CD4-positive, alpha-beta memory T cell (primary cell): Measurements from ENCODE around the gene LMNA. TPM values are rescaled to one million over a fixed set of nuclear protein-coding genes. Genes with fewer than 3 reads are reported as not detected.

ENCODE experiments used
- CTCF ChIA-PET: fragments of 350-600 bp; sonication (Branson Sonifier 250); formaldehyde crosslinking; loops from one replicate; lab custom pipeline; 2021; ENCODE audit warnings: inconsistent platforms; ENCODE audit not compliant: partially characterized antibody; lab: Charles Lee
- POLR2A ChIA-PET: fragments of 350-600 bp; sonication (Branson Sonifier 250); formaldehyde crosslinking; loops from one replicate; lab custom pipeline; 2021; ENCODE audit not compliant: partially characterized antibody; lab: Charles Lee
- DNase-seq, 5 donors: peaks; one replicate each; pipeline versions ENCODE4 v3.0.0 to v3.0.0-alpha.2; 2020 to 2022; ENCODE audit warnings: mixed read lengths in 1 of 5
- H3K27ac ChIP-seq: one replicate; pipeline ENCODE4 v1.7.0; 2013; ENCODE audit warnings: low read depth, low read length
- H3K27me3 ChIP-seq: 2 replicates; pipeline ENCODE4 v1.7.0; 2013; ENCODE audit warnings: mild to moderate bottlenecking, low read length, moderate library complexity; ENCODE audit not compliant: insufficient read depth
- H3K36me3 ChIP-seq: 2 replicates; pipeline ENCODE4 v1.7.0; 2013; ENCODE audit warnings: mild to moderate bottlenecking, low read length, moderate library complexity; ENCODE audit not compliant: insufficient read depth
- H3K4me1 ChIP-seq: 2 replicates; pipeline ENCODE4 v1.7.0; 2013; ENCODE audit warnings: mild to moderate bottlenecking, low read length, moderate library complexity; ENCODE audit not compliant: insufficient read depth
- H3K4me3 ChIP-seq, 2 donors: one replicate each; pipeline ENCODE4 v1.7.0; 2013; ENCODE audit warnings: low read length in 2 of 2, mild to moderate bottlenecking in 1 of 2
- H3K9me3 ChIP-seq, 2 donors: one replicate each; pipeline ENCODE4 v1.7.0; 2013; ENCODE audit warnings: low read length in 2 of 2, control low read depth in 1 of 2; ENCODE audit not compliant: control insufficient read depth in 1 of 2
- H3K27ac Mint-ChIP-seq, 7 donors: one replicate each; pipeline ENCODE4 v1.8.0; 2020 to 2021; ENCODE audit warnings: mixed read lengths in 7 of 7, mild to moderate bottlenecking in 6 of 7, inconsistent platforms in 3 of 7, moderate library complexity in 3 of 7
- H3K27me3 Mint-ChIP-seq, 2 donors: one replicate each; pipeline ENCODE4 v1.8.0; 2020 to 2021; ENCODE audit warnings: mixed read lengths in 2 of 2
- H3K36me3 Mint-ChIP-seq, 2 donors: one replicate each; pipeline ENCODE4 v1.8.0; 2020 to 2021; ENCODE audit warnings: mixed read lengths in 2 of 2, inconsistent platforms in 1 of 2, mild to moderate bottlenecking in 1 of 2
- H3K4me1 Mint-ChIP-seq, 4 donors: one replicate each; pipeline ENCODE4 v1.8.0; 2020 to 2021; ENCODE audit warnings: mixed read lengths in 4 of 4, mild to moderate bottlenecking in 1 of 4
- H3K4me3 Mint-ChIP-seq, 8 donors: one replicate each; pipeline ENCODE4 v1.8.0; 2020 to 2021; ENCODE audit warnings: mixed read lengths in 8 of 8, mild to moderate bottlenecking in 7 of 8, moderate library complexity in 6 of 8, inconsistent platforms in 3 of 8
- H3K9me3 Mint-ChIP-seq, 8 donors: one replicate each; pipeline ENCODE4 v1.8.0; 2020 to 2021; ENCODE audit warnings: mixed read lengths in 8 of 8, mild to moderate bottlenecking in 5 of 8, inconsistent platforms in 3 of 8, moderate library complexity in 1 of 8
- intact Hi-C: fragments of 100-400 bp; cut with micrococcal nuclease; formaldehyde crosslinking; loops from one replicate; pipeline ENCODE4 v1.15.1; 2023
- polyA plus RNA-seq, 2 donors: library from polyadenylated mRNA; unstranded; fragments of 300-500 nt; fragmentation: Illumina TruSeq; gene quantifications; one replicate each; pipeline ENCODE4 v1.2.3, GENCODE V29; 2021
- total RNA-seq, 2 experiments: library from RNA; stranded (reverse); gene quantifications; one replicate each; pipeline ENCODE4 v1.2.3, GENCODE V29; 2021

The LMNA gene
- total and polyA plus RNA-seq, 4 experiments from 2014 or later = 19.1 to 47.1 (median 31.7) TPM

GRCh38 chr1:156149374-156150332 lies 35.1 kb downstream of the LMNA start:
- Histone ChIP-seq H3K27ac (no peak overlapping the region), H3K4me3 (no peak overlapping the region), H3K27me3 (no peaks in the 10 kb centered on the region), H3K4me1 (peaks cover 11% of the 10 kb centered on the region), H3K9me3 (no peaks in the 10 kb centered on the region), H3K36me3 (no peaks in the 10 kb centered on the region)
- peak in 1 of 5 donors; percentile 62 for DNase-seq
- ChIA-PET CTCF (interaction anchor here (0.8 to 1.7 kb wide), 6 partner anchors 47 to 170 kb away, joined by 3 to 11 read pairs (median 5); no protein-coding TSS in a partner anchor), POLR2A (interaction anchor here (2.5 kb wide), 1 partner anchor 63 kb away, joined by 8 read pairs; the partner anchor contains the start of gene PMF1)
- H3K9me3 Mint-ChIP-seq = peaks cover 0 to 6% (median 0%) of the 10 kb centered on the region in 8 donors
- peak overlapping the region in 2 of 7 donors; percentile 41 to 81 for H3K27ac Mint-ChIP-seq
- H3K4me1 Mint-ChIP-seq = peaks cover 10 to 25% (median 14%) of the 10 kb centered on the region in 4 donors
- peaks cover 0 to 3% of the 10 kb centered on the region in 2 donors for H3K27me3 Mint-ChIP-seq
- H3K36me3 Mint-ChIP-seq = no peaks in the 10 kb centered on the region
- intact Hi-C loops = loop anchor here (5.0 kb wide), 1 partner anchor 298 kb away; no protein-coding TSS in a partner anchor
- H3K4me3 Mint-ChIP-seq = no peak overlapping the region

- ChIA-PET CTCF (interaction anchor here (0.8 to 1.7 kb wide), 4 partner anchors 60 to 169 kb away, joined by 3 to 11 read pairs (median 5); no protein-coding TSS in a partner anchor), POLR2A (interaction anchor here (2.5 kb wide), 1 partner anchor 62 kb away, joined by 8 read pairs; the partner anchor contains the start of gene PMF1)
- Histone ChIP-seq H3K9me3 (no peaks in the 10 kb centered on the region), H3K4me1 (peaks cover 11% of the 10 kb centered on the region), H3K4me3 (no peak overlapping the region), H3K36me3 (no peaks in the 10 kb centered on the region), H3K27ac (no peak overlapping the region), H3K27me3 (no peaks in the 10 kb centered on the region)
- Mint-ChIP-seq H3K4me3 (no peak overlapping the region), H3K27me3 (peaks cover 0 to 3% of the 10 kb centered on the region in 2 donors), H3K9me3 (peaks cover 0 to 6% (median 0%) of the 10 kb centered on the region in 8 donors), H3K27ac (peak overlapping the region in 2 of 7 donors; percentile 41 to 81), H3K36me3 (no peaks in the 10 kb centered on the region), H3K4me1 (peaks cover 10 to 28% (median 14%) of the 10 kb centered on the region in 4 donors)
- intact Hi-C loops = no loop called here
- DNase-seq = peak in 1 of 5 donors; percentile 44
Observed at GRCh38 chr1:156150333-156151011, 36.0 kb downstream of the LMNA start.

DNA sequence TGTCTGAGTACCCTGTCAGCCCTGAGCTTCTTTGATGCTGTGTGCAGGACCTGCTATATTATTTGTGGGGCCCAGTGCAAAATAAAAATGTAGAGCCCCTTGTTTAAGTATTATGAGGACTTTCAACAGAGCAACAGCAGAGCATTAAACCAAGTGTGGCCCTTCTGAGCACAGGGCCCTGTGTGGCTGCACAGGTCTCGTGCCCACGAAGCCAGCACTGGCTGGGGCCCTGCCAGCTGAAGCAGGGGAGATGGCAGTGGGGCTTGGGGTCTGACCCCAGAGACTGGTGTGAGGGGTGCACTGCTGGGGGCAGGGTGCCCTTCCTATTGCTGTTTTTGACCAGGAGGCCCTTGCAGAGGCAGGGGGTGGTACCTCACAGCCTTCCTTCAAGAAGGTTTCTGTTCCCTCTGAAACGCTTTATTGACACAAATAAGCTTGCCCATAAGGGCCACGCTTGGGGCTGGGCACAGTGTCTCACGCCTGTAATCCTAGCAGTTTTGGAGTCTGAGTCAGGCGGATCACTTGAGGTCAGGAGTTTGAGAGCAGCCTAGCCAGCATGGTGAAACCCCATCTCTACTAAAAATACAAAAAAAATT lies 36.7 kb downstream of the LMNA start:
- H3K9me3 ChIP-seq = no peaks in the 10 kb centered on the region
- ChIA-PET CTCF (interaction anchor here (1.3 to 1.7 kb wide), 3 partner anchors 60 to 74 kb away, joined by 6 to 11 read pairs (median 6); no protein-coding TSS in a partner anchor), POLR2A (interaction anchor here (2.5 kb wide), 1 partner anchor 62 kb away, joined by 8 read pairs; the partner anchor contains the start of gene PMF1)
- Mint-ChIP-seq H3K4me1 (peaks cover 5 to 26% (median 9%) of the 10 kb centered on the region in 4 donors), H3K4me3 (no peak overlapping the region), H3K27ac (peak overlapping the region in 1 of 7 donors; percentile 38), H3K9me3 (peaks cover 0 to 6% (median 0%) of the 10 kb centered on the region in 8 donors), H3K36me3 (no peaks in the 10 kb centered on the region), H3K27me3 (peaks cover 0 to under 1% of the 10 kb centered on the region in 2 donors)
- H3K4me3 ChIP-seq = no peak overlapping the region
- DNase-seq = no peak
- intact Hi-C loops = no loop called here
- peaks cover 5% of the 10 kb centered on the region for H3K4me1 ChIP-seq
- no peaks in the 10 kb centered on the region for H3K36me3 ChIP-seq
- H3K27ac ChIP-seq = no peak overlapping the region
- no peaks in the 10 kb centered on the region for H3K27me3 ChIP-seq

DNA sequence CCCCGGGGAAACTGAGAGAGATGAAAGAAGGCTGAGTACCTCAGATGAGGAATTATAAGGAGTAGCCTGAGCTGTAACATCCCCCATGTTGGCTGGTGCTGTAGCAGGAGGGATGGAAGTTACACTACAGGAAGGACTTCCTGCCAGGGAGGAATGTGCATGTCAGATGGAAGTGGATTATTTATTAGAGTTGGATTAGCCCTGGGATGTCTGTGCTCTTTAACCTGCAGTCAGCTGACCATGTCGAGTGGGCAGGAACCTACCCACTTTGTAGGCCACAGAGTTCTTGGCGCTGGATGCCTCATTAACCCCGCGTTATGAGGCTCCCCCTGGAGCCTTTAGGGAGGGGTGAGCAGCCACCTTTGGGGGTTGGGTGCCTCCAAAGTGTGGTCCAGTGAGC lies 38.1 kb downstream of the LMNA start:
- intact Hi-C loops = no loop called here
- no peak overlapping the region for H3K4me3 Mint-ChIP-seq
- no peaks in the 10 kb centered on the region for H3K27me3 Mint-ChIP-seq
- ChIA-PET CTCF (interaction anchor here (1.3 kb wide), 2 partner anchors 72 to 74 kb away, joined by 3 to 6 read pairs; no protein-coding TSS in a partner anchor), POLR2A (no interaction called here)
- no peaks in the 10 kb centered on the region for H3K36me3 Mint-ChIP-seq
- Histone ChIP-seq H3K9me3 (no peaks in the 10 kb centered on the region), H3K36me3 (no peaks in the 10 kb centered on the region), H3K27ac (no peak overlapping the region), H3K4me3 (no peak overlapping the region), H3K27me3 (no peaks in the 10 kb centered on the region), H3K4me1 (no peaks in the 10 kb centered on the region)
- H3K9me3 Mint-ChIP-seq = peaks cover 0 to 6% (median 0%) of the 10 kb centered on the region in 8 donors
- H3K4me1 Mint-ChIP-seq = peaks cover 4 to 29% (median 8%) of the 10 kb centered on the region in 4 donors
- no peak for DNase-seq
- peak overlapping the region in 3 of 7 donors; percentile 31 to 59 (median 38) for H3K27ac Mint-ChIP-seq

DNA sequence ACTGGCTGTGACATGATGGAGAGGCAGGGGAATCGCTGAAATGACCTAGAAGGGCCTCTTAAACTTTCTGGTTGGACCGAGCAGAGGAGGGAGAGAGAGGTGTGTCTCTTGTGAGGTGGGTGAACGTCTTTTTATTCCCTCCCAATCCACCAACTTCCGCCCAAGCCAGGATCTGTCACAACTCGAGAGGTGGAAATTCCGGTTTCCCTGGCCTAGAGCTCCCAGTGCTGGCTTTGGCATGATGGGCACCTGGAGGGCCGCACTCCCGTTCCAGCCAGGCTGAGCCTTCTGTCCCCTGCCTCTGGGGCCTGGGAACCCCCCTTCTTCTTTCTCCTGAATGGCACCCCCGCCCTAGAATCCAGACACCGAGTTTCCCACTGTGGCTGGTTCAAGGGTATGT lies 38.9 kb downstream of the LMNA start, which contains the start of gene SEMA4A:
SEMA4A (plus strand) TSS at position 224 of the 400 bp plus-strand sequence. CDS start 994 bp downstream, outside the sequence.
- H3K27ac ChIP-seq = no peak within 1 kb of the TSS
- ChIA-PET CTCF (interaction anchor here (1.5 kb wide), 1 partner anchor 56 kb away, joined by 3 read pairs; no protein-coding TSS in a partner anchor), POLR2A (no interaction called here)
- Mint-ChIP-seq H3K4me1 (peaks cover 2 to 29% (median 7%) of the 10 kb centered on the region in 4 donors), H3K27ac (peak within 1 kb of the TSS in 4 of 7 donors; percentile 17 to 59 (median 44)), H3K36me3 (no peaks in the 10 kb centered on the region), H3K27me3 (no peaks in the 10 kb centered on the region), H3K4me3 (peak within 1 kb of the TSS in 1 of 8 donors; percentile 22), H3K9me3 (peaks cover 0 to 2% (median 0%) of the 10 kb centered on the region in 8 donors)
- no peak within 1 kb of the TSS for H3K4me3 ChIP-seq
- intact Hi-C loops = no loop called here
- H3K27me3 ChIP-seq = no peaks in the 10 kb centered on the region
- no peak for DNase-seq
- H3K4me1 ChIP-seq = peaks cover 3% of the 10 kb centered on the region
- H3K36me3 ChIP-seq = no peaks in the 10 kb centered on the region
- H3K9me3 ChIP-seq = no peaks in the 10 kb centered on the region

GRCh38 chr1:156154317-156154749 lies 39.8 kb downstream of the LMNA start:
- Histone ChIP-seq H3K36me3 (no peaks in the 10 kb centered on the region), H3K4me1 (peaks cover 5% of the 10 kb centered on the region), H3K4me3 (no peak overlapping the region), H3K9me3 (no peaks in the 10 kb centered on the region), H3K27me3 (no peaks in the 10 kb centered on the region), H3K27ac (no peak overlapping the region)
- ChIA-PET POLR2A (no interaction called here), CTCF (interaction anchor here (1.0 to 2.3 kb wide), 3 partner anchors 9 to 58 kb away, joined by 3 to 5 read pairs (median 3); no protein-coding TSS in a partner anchor)
- intact Hi-C loops = no loop called here
- H3K4me3 Mint-ChIP-seq = peak overlapping the region in 2 of 8 donors; percentile 4 to 22
- no peaks in the 10 kb centered on the region for H3K27me3 Mint-ChIP-seq
- peak overlapping the region in 4 of 7 donors; percentile 23 to 69 (median 44) for H3K27ac Mint-ChIP-seq
- peaks cover 0 to 2% (median 0%) of the 10 kb centered on the region in 8 donors for H3K9me3 Mint-ChIP-seq
- H3K4me1 Mint-ChIP-seq = peaks cover 2 to 33% (median 10%) of the 10 kb centered on the region in 4 donors
- no peaks in the 10 kb centered on the region for H3K36me3 Mint-ChIP-seq
- DNase-seq = no peak
